Measurements from ENCODE around the gene NEDD4.

- TF ChIP-seq EZH2 (IDR thresholded peaks at IDR 0.05; ENCODE audit: borderline replicate concordance, insufficient read depth, low read length, poor library complexity, severe bottlenecking): no peak
- no peak for TF ChIP-seq RAD21 (conservative IDR thresholded peaks at IDR 0.05)
- no peak for TF ChIP-seq CTCF (IDR thresholded peaks at IDR 0.05; ENCODE audit: poor library complexity, severe bottlenecking)
- TF ChIP-seq, protein P1, sequence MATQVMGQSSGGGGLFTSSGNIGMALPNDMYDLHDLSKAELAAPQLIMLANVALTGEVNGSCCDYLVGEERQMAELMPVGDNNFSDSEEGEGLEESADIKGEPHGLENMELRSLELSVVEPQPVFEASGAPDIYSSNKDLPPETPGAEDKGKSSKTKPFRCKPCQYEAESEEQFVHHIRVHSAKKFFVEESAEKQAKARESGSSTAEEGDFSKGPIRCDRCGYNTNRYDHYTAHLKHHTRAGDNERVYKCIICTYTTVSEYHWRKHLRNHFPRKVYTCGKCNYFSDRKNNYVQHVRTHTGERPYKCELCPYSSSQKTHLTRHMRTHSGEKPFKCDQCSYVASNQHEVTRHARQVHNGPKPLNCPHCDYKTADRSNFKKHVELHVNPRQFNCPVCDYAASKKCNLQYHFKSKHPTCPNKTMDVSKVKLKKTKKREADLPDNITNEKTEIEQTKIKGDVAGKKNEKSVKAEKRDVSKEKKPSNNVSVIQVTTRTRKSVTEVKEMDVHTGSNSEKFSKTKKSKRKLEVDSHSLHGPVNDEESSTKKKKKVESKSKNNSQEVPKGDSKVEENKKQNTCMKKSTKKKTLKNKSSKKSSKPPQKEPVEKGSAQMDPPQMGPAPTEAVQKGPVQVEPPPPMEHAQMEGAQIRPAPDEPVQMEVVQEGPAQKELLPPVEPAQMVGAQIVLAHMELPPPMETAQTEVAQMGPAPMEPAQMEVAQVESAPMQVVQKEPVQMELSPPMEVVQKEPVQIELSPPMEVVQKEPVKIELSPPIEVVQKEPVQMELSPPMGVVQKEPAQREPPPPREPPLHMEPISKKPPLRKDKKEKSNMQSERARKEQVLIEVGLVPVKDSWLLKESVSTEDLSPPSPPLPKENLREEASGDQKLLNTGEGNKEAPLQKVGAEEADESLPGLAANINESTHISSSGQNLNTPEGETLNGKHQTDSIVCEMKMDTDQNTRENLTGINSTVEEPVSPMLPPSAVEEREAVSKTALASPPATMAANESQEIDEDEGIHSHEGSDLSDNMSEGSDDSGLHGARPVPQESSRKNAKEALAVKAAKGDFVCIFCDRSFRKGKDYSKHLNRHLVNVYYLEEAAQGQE (IDR thresholded peaks at IDR 0.05; ENCODE audit: borderline replicate concordance): no peak
- no peak for TF ChIP-seq SMC3 (conservative IDR thresholded peaks at IDR 0.05; ENCODE audit: poor library complexity)
- no peak for TF ChIP-seq POLR2AphosphoS5 (IDR thresholded peaks at IDR 0.05)
- TF ChIP-seq TAF1 (IDR thresholded peaks at IDR 0.05; ENCODE audit: low read depth): no peak
- TF ChIP-seq EP300 (conservative IDR thresholded peaks at IDR 0.05; ENCODE audit: poor library complexity, severe bottlenecking): no peak
Observed at GRCh38 chr15:55998478-55998877, 5.1 kb upstream of the NEDD4 start.

Data from neural cell (in vitro differentiated cells).